ENCODE measurements around the gene MCF2L. TPM values are rescaled to one million over a fixed set of nuclear protein-coding genes. Genes with fewer than 3 reads are reported as not detected.

The MCF2L gene
- total RNA-seq, 1 donor from 2014 or later, result 90.0 TPM

DNA sequence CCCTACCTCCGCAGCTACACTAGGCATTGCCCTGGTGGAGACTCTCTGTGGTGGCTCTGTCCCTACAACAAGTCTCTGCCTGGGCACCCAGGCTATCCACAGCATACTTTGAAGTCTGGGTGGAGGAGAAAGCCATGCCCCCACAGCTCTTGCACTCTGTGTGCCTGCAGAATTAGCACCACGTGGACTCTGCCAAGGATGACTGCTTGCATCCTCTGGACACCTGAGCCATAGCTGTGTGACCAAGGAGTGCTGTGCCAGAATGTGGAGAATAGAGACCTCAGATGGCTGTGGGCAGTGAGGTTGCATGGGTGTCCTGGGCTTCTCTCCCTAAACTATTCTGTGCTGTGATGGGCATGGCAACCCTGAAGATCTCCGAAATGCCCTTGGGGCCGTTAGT, 21.2 kb upstream of the MCF2L start:
- H3K27ac Mint-ChIP-seq, result no peak overlapping the region
- peaks cover 18% of the 10 kb centered on the region for H3K4me1 Mint-ChIP-seq (ENCODE audit: low read depth)
- H3K36me3 Mint-ChIP-seq (ENCODE audit: insufficient read depth), result no peaks in the 10 kb centered on the region
- TF ChIP-seq CTCF (IDR thresholded peaks at IDR 0.05; ENCODE audit: unreplicated experiment), result no peak
- H3K4me3 Mint-ChIP-seq (ENCODE audit: low read depth), result no peak overlapping the region
- DNase-seq (ENCODE audit: low spot score, unreplicated experiment), result no peak
- no peaks in the 10 kb centered on the region for H3K9me3 Mint-ChIP-seq (ENCODE audit: low read depth)
- no peaks in the 10 kb centered on the region for H3K27me3 Mint-ChIP-seq

DNA sequence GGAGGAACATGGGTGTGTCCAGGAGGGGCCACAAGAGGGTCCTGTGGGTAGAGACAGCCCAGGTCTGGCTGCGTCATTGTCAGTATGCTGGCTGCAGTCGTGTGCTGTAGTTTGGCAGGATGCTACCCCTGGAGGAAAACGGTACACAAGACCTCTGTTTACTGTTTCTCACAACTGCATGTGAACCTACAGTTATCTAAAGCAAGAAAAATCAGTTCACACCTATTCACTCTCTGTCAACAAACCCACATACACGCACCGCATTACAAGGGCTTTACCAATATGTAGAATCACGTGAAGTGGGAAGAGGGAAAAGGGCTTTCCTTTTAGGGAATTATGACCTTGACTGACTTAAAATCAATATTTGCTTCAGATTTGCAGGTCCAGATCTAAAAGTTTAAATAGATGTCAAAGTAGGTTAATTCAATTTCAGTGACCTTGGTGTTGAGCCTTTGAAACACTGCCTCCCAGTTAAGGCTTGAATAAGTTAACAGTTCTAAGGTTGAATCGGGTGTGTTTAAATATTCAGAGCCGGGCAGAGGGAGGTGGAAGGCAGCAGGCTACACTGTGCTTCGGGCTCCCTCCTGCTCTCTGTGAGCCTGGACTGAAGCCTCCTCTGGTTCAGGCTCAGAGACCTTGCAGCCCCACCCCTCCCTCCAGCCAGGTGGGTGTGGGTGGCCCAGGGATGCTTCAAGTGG, 17.2 kb upstream of the MCF2L start:
- no peaks in the 10 kb centered on the region for H3K27me3 Mint-ChIP-seq
- no peak overlapping the region for H3K4me3 Mint-ChIP-seq (ENCODE audit: low read depth)
- H3K4me1 Mint-ChIP-seq (ENCODE audit: low read depth), result peaks cover 31% of the 10 kb centered on the region
- no peak for DNase-seq (ENCODE audit: low spot score, unreplicated experiment)
- H3K36me3 Mint-ChIP-seq (ENCODE audit: insufficient read depth), result no peaks in the 10 kb centered on the region
- no peak overlapping the region for H3K27ac Mint-ChIP-seq
- H3K9me3 Mint-ChIP-seq (ENCODE audit: low read depth), result no peaks in the 10 kb centered on the region
- no peak for TF ChIP-seq CTCF (IDR thresholded peaks at IDR 0.05; ENCODE audit: unreplicated experiment)

- Mint-ChIP-seq H3K36me3 (ENCODE audit: insufficient read depth) (no peaks in the 10 kb centered on the region), H3K9me3 (ENCODE audit: low read depth) (no peaks in the 10 kb centered on the region), H3K27ac (peak overlapping the region; percentile 69), H3K4me3 (ENCODE audit: low read depth) (no peak overlapping the region), H3K27me3 (no peaks in the 10 kb centered on the region), H3K4me1 (ENCODE audit: low read depth) (peaks cover 35% of the 10 kb centered on the region)
- no peak for DNase-seq (ENCODE audit: low spot score, unreplicated experiment)
- no peak for TF ChIP-seq CTCF (IDR thresholded peaks at IDR 0.05; ENCODE audit: unreplicated experiment)
These were observed 16.1 kb upstream of the MCF2L start for GRCh38 chr13:112952759-112953551.

DNA sequence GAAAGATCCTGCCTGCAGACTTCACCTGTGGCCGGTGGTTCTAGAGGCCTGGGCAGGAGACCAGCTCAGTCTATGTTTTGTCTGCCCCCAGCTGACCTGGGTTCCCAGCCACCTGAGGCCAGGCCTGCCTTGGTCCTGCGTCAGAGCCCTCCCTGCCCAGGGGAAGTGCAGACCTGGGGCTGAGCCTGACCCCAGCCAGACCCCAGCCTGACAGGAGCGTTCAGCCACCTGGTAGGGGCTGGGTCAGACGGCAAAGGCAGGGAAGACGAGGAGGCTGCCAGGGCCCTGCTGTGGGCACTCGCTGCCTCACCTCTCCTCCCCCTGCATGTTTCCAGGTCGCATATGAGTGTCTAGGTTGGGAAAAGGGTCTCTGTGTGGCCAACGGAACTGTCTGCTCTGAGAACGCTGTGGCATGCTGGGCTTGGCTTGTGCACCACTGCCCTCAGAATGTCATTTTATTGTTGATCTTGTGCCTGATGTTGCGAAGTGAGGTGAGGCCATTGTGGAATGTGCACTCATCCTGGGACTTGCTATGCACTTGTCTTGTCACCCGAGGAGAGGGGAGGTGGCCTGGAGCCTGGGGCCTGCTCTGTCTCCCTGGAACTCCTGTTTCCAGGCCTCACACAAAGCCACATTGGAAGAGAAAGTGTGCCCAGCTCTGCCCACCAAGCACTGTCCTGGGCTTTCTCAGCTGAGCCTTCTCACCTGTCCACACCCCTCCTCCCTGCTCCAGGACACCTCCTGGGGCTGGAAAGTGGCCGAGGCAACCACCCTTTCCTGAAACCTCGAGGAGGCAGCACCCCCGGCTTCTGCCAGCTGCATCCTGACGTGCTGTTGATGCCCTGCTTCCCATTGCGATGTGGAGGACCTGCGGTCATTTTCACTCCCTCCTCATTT, 15.2 kb upstream of the MCF2L start:
- Mint-ChIP-seq H3K27me3 (no peaks in the 10 kb centered on the region), H3K36me3 (ENCODE audit: insufficient read depth) (no peaks in the 10 kb centered on the region), H3K4me3 (ENCODE audit: low read depth) (no peak overlapping the region), H3K9me3 (ENCODE audit: low read depth) (no peaks in the 10 kb centered on the region), H3K4me1 (ENCODE audit: low read depth) (peaks cover 35% of the 10 kb centered on the region), H3K27ac (peak overlapping the region; percentile 69)
- no peak for TF ChIP-seq CTCF (IDR thresholded peaks at IDR 0.05; ENCODE audit: unreplicated experiment)
- no peak for DNase-seq (ENCODE audit: low spot score, unreplicated experiment)

Data from progenitor cell of endocrine pancreas (in vitro differentiated cells).